CD4-positive, alpha-beta T cell treated with Interferon alpha-2 for 1 hour (primary cell): ENCODE measurements around the gene CCDC7.
A peak's percentile ranks its signal among the peaks of the same experiment; 100 is the strongest.
"Not testable (repeated sequence)": the region's sequence is repeated elsewhere in the genome, so short reads cannot be mapped to it uniquely, and the experiment has no call there.

Experiments
- DNase-seq, 2 donors: peaks; one replicate each; pipeline ENCODE4 v3.0.0-alpha.2; 2020 to 2022

The CCDC7 gene

GRCh38 chr10:32459051-32459698 lies 13.2 kb downstream of the CCDC7 start:
- peak; percentile 41 to 78 for DNase-seq

- DNase-seq, result no peak
Observed at GRCh38 chr10:32461203-32461602, 15.3 kb downstream of the CCDC7 start.

GRCh38 chr10:32471232-32471631 lies 25.3 kb downstream of the CCDC7 start:
- no peak for DNase-seq

GRCh38 chr10:32477499-32477898 lies 31.6 kb downstream of the CCDC7 start:
- no peak for DNase-seq

- no peak for DNase-seq
Observed at GRCh38 chr10:32481606-32482005, 35.7 kb downstream of the CCDC7 start.

- not testable (repeated sequence) for DNase-seq
Observed at GRCh38 chr10:32483019-32483502, 37.1 kb downstream of the CCDC7 start.

- DNase-seq, result not testable (repeated sequence)
Observed at GRCh38 chr10:32488038-32488437, 42.1 kb downstream of the CCDC7 start.

- DNase-seq, result no peak
Observed at GRCh38 chr10:32489158-32489557, 43.2 kb downstream of the CCDC7 start.

GRCh38 chr10:32489901-32490300 lies 44.0 kb downstream of the CCDC7 start:
- DNase-seq, result no peak

- not testable (repeated sequence) for DNase-seq
Observed at GRCh38 chr10:32494562-32494961, 48.6 kb downstream of the CCDC7 start.

- DNase-seq, result not testable (repeated sequence)
Observed at GRCh38 chr10:32500136-32500535, 54.2 kb downstream of the CCDC7 start.

- no peak for DNase-seq
Observed at GRCh38 chr10:32501906-32502305, 56.0 kb downstream of the CCDC7 start.

GRCh38 chr10:32505762-32506420 lies 60.0 kb downstream of the CCDC7 start:
- DNase-seq, result not testable (repeated sequence)

- DNase-seq, result no peak
Observed at GRCh38 chr10:32511599-32511998, 65.7 kb downstream of the CCDC7 start.

GRCh38 chr10:32516567-32517495 lies 70.9 kb downstream of the CCDC7 start:
- no peak for DNase-seq

GRCh38 chr10:32530231-32530630 lies 84.3 kb downstream of the CCDC7 start:
- DNase-seq, result no peak

- DNase-seq, result no peak
Observed at GRCh38 chr10:32538256-32538655, 92.3 kb downstream of the CCDC7 start.

- no peak for DNase-seq
Observed at GRCh38 chr10:32540691-32541470, 94.9 kb downstream of the CCDC7 start.

- no peak for DNase-seq
Observed at GRCh38 chr10:32548208-32548607, 102.3 kb downstream of the CCDC7 start.

GRCh38 chr10:32556783-32557395 lies 110.9 kb downstream of the CCDC7 start:
- DNase-seq, result no peak

- DNase-seq, result not testable (repeated sequence)
Observed at GRCh38 chr10:32562695-32563094, 116.8 kb downstream of the CCDC7 start.

- DNase-seq, result no peak
Observed at GRCh38 chr10:32577448-32577847, 131.5 kb downstream of the CCDC7 start.
